ENCODE results near the gene ACP3.
"Not testable (repeated sequence)": the region's sequence is repeated elsewhere in the genome, so short reads cannot be mapped to it uniquely, and the experiment has no call there.

DNA sequence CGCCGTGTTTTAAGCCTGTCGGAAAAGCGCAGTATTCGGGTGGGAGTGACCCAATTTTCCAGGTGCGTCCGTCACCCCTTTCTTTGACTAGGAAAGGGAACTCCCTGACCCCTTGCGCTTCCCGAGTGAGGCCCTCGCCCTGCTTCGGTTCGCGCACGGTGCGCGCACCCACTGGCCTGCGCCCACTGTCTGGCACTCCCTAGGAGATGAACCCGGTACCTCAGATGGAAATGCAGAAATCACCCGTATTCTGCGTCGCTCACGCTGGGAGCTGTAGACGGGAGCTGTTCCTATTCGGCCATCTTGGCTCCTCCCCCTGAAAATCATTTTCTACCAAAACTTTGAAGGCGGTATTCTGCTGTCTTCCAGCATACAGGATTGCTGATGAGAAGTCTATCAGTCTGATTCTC, 59.7 kb downstream of the ACP3 start:
- TF ChIP-seq, protein P1, sequence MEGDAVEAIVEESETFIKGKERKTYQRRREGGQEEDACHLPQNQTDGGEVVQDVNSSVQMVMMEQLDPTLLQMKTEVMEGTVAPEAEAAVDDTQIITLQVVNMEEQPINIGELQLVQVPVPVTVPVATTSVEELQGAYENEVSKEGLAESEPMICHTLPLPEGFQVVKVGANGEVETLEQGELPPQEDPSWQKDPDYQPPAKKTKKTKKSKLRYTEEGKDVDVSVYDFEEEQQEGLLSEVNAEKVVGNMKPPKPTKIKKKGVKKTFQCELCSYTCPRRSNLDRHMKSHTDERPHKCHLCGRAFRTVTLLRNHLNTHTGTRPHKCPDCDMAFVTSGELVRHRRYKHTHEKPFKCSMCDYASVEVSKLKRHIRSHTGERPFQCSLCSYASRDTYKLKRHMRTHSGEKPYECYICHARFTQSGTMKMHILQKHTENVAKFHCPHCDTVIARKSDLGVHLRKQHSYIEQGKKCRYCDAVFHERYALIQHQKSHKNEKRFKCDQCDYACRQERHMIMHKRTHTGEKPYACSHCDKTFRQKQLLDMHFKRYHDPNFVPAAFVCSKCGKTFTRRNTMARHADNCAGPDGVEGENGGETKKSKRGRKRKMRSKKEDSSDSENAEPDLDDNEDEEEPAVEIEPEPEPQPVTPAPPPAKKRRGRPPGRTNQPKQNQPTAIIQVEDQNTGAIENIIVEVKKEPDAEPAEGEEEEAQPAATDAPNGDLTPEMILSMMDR (IDR thresholded peaks at IDR 0.05) = not testable (repeated sequence)
- not testable (repeated sequence) for TF ChIP-seq POLR2A (IDR thresholded peaks at IDR 0.05)
